Fibroblast of peridontal ligament (primary cell): ENCODE measurements around the gene METTL6.
A peak's percentile ranks its signal among the peaks of the same experiment; 100 is the strongest.
"Not testable (repeated sequence)": the region's sequence is repeated elsewhere in the genome, so short reads cannot be mapped to it uniquely, and the experiment has no call there.

ENCODE experiments used
- DNase-seq: peaks from one replicate; pipeline ENCODE4 v3.0.0-alpha.2; 2010; ENCODE audit errors: extremely low read depth

Gene METTL6

GRCh38 chr3:15450438-15451215, 23.3 kb upstream of the METTL6 start:
- no peak for DNase-seq

DNA sequence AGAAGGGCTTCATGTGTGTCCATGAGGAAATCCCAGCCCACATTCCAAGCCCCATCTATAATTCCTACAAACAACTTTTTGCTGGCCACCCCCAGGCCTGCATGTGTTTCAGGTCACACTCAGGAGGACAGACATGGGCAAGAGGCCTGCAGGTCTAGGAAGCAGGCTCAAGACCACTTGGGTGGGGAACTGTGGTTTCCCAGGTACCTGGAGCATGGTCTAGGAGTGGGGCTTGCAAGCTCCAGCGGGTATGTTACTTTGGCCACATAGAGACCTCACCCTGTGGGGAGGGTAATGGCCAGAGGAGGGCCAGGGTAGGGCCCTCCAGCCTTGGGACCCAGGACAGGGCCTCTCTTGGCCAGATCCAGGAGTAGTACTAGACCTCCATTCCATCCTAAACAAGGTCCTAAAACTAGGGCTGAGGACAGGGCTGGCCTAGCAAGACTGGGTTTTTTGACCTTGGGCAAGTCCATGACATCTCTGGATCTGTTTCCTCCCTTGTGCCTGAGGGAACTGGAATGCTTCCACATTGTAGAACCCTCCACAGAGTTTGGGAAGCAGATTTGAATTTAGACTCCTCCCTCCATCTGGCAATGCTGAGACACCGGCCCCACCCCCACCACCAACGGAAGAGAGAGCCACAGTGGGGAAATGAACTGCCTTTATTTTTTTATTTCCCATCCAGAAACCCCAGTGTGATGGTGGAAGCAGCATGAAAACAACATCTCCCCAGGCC, 22.3 kb upstream of the METTL6 start:
- no peak for DNase-seq

GRCh38 chr3:15443826-15444524, 16.6 kb upstream of the METTL6 start:
- peak; percentile 92 for DNase-seq

- peak; percentile 78 for DNase-seq
These were observed 13.5 kb upstream of the METTL6 start for GRCh38 chr3:15440891-15441290.

DNA sequence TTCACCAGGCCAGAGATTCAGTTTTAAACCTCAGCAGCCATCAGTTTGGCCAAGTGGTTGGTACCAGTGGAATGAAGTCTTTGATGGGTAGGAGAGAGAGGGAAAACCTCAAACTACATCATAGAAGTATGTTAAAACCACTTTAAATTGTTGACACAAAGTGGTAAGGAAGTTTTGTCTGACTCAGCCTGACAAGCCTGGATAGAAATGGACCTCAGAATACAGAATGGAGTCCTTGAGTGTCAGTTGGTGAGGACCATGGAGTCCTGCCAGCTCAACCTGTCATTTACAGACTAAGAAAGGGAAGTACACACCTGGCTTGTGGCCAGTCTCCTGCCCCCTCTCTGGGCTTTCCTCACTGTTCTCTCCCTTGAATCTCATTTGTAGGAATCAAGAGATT, 12.1 kb upstream of the METTL6 start:
- peak; percentile 84 for DNase-seq

GRCh38 chr3:15438983-15439382, 11.6 kb upstream of the METTL6 start:
- DNase-seq = peak; percentile 95

DNA sequence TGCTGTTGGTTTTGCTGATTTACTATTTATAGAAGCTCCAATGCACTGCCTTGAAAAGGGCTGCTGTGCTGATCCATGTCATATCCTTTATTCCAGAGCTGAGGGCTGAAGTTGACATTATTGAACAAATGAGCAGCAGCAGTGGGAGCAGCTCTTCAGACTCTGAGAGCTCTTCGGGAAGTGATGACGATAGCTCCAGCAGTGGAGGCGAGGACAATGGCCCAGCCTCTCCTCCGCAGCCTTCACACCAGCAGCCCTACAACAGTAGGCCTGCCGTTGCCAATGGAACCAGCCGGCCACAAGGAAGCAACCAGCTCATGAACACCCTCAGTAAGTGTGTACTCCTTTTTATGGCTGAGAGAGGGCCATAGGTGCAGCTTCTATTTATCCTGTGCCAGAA, 8.9 kb upstream of the METTL6 start:
- DNase-seq = no peak

- DNase-seq = no peak
These were observed 7.4 kb upstream of the METTL6 start for GRCh38 chr3:15434756-15435155.

GRCh38 chr3:15433531-15433930, 6.2 kb upstream of the METTL6 start:
- no peak for DNase-seq

DNA sequence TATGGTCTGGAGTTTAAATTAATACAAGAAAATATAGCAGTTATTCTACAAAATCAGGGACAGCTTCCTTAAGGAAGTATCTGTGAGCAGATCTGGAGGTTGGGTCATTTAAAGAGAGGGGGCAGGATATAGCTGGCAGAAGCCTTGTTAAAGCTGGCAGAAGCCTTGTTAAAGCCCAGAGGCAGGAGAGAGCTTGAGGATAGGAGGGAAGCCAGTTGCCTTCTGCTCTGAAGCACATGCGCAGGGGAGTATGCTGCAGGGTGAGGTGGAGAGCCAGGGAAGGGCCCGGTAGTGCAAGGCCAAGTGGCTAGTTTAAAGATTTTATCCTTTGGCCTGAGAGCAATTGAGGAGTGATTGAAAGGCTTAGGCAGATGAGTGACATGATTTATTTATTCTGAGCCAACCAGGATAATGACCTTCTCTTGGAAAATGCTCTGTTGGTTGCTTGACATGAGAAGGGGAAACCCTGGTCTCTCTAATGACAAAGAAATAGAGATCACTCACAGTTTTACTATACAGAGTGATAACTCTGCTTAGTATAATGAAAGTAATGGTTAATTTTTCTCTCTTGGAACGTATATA, 4.0 kb upstream of the METTL6 start:
- no peak for DNase-seq

DNA sequence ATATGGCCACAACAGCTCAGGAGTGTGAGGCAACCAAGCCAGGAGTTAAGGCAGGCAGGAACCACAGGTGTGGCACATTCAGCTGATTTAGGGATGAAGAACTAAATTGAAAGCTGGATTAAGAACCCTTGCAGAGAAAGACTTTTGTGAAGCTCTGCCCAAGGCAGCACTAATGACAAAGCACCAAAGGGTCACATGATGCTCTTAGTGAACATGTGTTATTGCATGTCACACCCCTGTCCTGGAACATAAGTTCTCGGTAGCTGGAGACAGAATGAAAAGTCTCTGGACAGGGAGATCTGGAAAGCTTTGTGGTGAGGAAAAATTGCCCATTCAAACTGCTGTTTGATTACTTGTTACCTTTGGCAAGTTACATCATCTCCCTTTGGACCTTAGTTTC, 3.3 kb upstream of the METTL6 start:
- DNase-seq = no peak

DNA sequence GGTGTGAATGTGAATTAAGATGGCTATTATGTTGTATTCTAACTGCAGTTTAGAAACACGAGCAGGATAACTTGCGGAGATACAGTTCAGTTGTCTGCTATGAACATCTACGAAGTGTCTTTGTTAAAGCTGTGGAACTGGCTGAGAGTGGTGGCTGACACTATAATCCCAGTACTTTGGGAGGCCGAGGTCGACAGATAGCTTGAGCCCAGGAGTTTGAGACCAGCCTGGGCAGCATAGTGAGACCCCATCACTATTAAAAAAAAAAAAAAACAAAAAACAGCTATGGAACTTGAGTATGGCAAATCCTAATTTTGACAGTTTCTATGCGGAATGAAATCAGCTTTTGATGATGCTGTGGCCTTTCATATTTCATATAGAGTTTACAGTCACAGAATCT, 1.7 kb upstream of the METTL6 start:
- DNase-seq = no peak

GRCh38 chr3:15428539-15428938, 1.2 kb upstream of the METTL6 start:
- peak; percentile 71 for DNase-seq

- DNase-seq = no peak
These were observed 637 bp upstream of the METTL6 start for GRCh38 chr3:15427981-15428380.

GRCh38 chr3:15426579-15427118, 695 bp downstream of the METTL6 start:
- no peak for DNase-seq

- no peak for DNase-seq
These were observed 6.5 kb downstream of the METTL6 start for GRCh38 chr3:15420871-15421270.

GRCh38 chr3:15410966-15411365, 16.4 kb downstream of the METTL6 start:
- not testable (repeated sequence) for DNase-seq

- no peak for DNase-seq
These were observed 17.6 kb downstream of the METTL6 start for GRCh38 chr3:15409774-15410173.

- DNase-seq = no peak
These were observed 18.1 kb downstream of the METTL6 start for GRCh38 chr3:15409239-15409638.

DNA sequence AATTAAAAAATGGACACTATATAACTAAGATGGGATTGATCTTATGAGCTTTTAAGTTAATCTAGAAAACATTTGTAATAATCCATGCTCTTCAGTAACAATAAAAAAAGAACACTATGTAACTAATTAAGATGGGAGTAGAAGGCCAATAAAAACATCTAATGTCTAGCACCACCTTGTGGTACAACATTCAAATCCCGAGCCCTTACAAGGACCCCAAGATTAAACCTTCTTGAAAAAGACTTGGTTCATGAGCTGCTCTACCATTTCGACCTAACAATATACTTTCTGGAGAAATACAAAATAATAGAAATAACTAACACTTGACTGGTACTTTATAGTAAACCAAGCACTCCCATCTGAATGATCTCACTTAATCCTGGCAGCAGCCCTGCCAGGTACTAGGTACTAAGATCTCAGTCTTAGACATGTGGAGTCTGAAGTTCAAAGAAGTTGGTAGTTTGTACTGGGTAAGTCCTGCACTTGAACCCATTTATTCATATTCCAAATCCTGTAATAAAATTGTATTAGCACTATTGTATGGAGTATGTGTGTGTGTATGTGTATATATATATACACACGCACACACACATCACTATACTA, 21.8 kb downstream of the METTL6 start:
- peak; percentile 86 for DNase-seq

- DNase-seq = no peak
These were observed 22.6 kb downstream of the METTL6 start for GRCh38 chr3:15404767-15405166.

- no peak for DNase-seq
These were observed 23.4 kb downstream of the METTL6 start for GRCh38 chr3:15403965-15404364.
